ENCODE data around the gene CFAP299. TPM values are rescaled to one million over a fixed set of nuclear protein-coding genes. Genes with fewer than 3 reads are reported as not detected.

Gene CFAP299
- total and polyA plus RNA-seq, 2 of the 8 experiments (the other 6 are each of a cell fraction or from before 2014, with no cell fraction given), result not detected

GRCh38 chr4:80631861-80632260 is 296.3 kb downstream of the CFAP299 start:
- Histone ChIP-seq H3K79me1 (ENCODE audit: low read depth, low read length) (no peaks in the 10 kb centered on the region), H2BK20ac (ENCODE audit: low read length) (no peak overlapping the region), H3K56ac (replicated peaks; ENCODE audit: insufficient read length, low read depth, low read length) (no peak overlapping the region), H3K4me1 (replicated peaks in 1 of 4; ENCODE audit: control insufficient read depth in 3 of 4, insufficient read depth in 4 of 4, low read length in 3 of 4) (no peaks in the 10 kb centered on the region), H3K18ac (ENCODE audit: extremely low read depth, low read length) (no peak overlapping the region), H3K14ac (ENCODE audit: insufficient read length) (no peak overlapping the region), H3K4me2 (ENCODE audit: insufficient read depth in 1 of 2, low read depth in 2 of 2, low read length in 2 of 2) (no peak overlapping the region), H2BK120ac (replicated peaks; ENCODE audit: low read depth, low read length) (no peak overlapping the region), H3K9ac (replicated peaks in 1 of 4; ENCODE audit: extremely low read depth in 1 of 4, low read depth in 3 of 4, low read length in 3 of 4) (no peak overlapping the region), H3K23me2 (ENCODE audit: low read depth, low read length) (no peaks in the 10 kb centered on the region), H3K23ac (ENCODE audit: insufficient read length) (no peak overlapping the region), H4K8ac (ENCODE audit: extremely low read depth, insufficient read depth, low read length) (no peak overlapping the region), H2BK15ac (ENCODE audit: low read length) (no peak overlapping the region), H4K20me1 (replicated peaks in 1 of 2; ENCODE audit: control insufficient read depth in 1 of 2, insufficient read depth in 2 of 2, low read length in 2 of 2) (no peaks in the 10 kb centered on the region), H4K91ac (replicated peaks; ENCODE audit: insufficient read length, low read length) (no peak overlapping the region), H3K36me3 (ENCODE audit: control insufficient read depth in 2 of 4, insufficient read depth in 4 of 4, low read length in 3 of 4) (no peaks in the 10 kb centered on the region), H2BK5ac (ENCODE audit: low read depth, low read length) (no peak overlapping the region), H3K4ac (replicated peaks; ENCODE audit: insufficient read length, low read depth, low read length) (no peak overlapping the region), H3K79me2 (ENCODE audit: control insufficient read depth in 1 of 2, insufficient read depth in 2 of 2, low read length in 2 of 2) (no peaks in the 10 kb centered on the region), H3K27ac (ENCODE audit: low read depth, low read length) (no peak overlapping the region), H3K4me3 (ENCODE audit: extremely low read depth in 1 of 4, insufficient read depth in 2 of 4, low read depth in 3 of 4, low read length in 4 of 4) (no peak overlapping the region), H2BK12ac (ENCODE audit: low read depth, low read length) (no peak overlapping the region), H2AFZ (ENCODE audit: low read length) (no peak overlapping the region), H3K27me3 (replicated peaks in 1 of 4; ENCODE audit: control insufficient read depth in 3 of 4, extremely low read depth in 1 of 4, insufficient read depth in 3 of 4, low read length in 3 of 4) (no peaks in the 10 kb centered on the region), H4K5ac (ENCODE audit: insufficient read length, low read depth, low read length) (no peak overlapping the region), H3K9me3 (ENCODE audit: insufficient read depth in 2 of 2, low read depth in 1 of 2, low read length in 1 of 2) (no peaks in the 10 kb centered on the region), H2AK5ac (ENCODE audit: low read depth, low read length) (no peak overlapping the region)
- ChIA-PET POLR2A (ENCODE audit: partially characterized antibody) (no interaction called here), CTCF (ENCODE audit: partially characterized antibody) (no interaction called here)
- FAIRE-seq, result no peak
- no peak for TF ChIP-seq ATF2 (IDR thresholded peaks at IDR 0.05; ENCODE audit: low read length)
- TF ChIP-seq BRCA1 (IDR thresholded peaks at IDR 0.05; ENCODE audit: low read depth, low read length), result no peak
- no peak for DNase-seq (ENCODE audit: low read depth in 1 of 2, low spot score in 2 of 2)
- 96% methylated on average over 1 of the region's 1 CpG; no CpG with 5 or more reads in 1 of the 2 experiments for WGBS, 2 experiments (ENCODE audit: extremely low coverage in 1 of 2, insufficient coverage in 1 of 2, insufficient read length in 1 of 2, insufficient replicate concordance in 2 of 2, low coverage in 1 of 2, low lambda C conversion rate in 2 of 2, missing lambda C conversion rate in 1 of 2)
